Activated CD4-positive, alpha-beta T cell treated with anti-CD3 and anti-CD28 coated beads, Interleukin-2, amount 50 U/mL, for 24 hours (primary cell): ENCODE measurements around the gene CDH4.

Experiments used
- DNase-seq, 2 donors: peaks; one replicate each; pipeline ENCODE4 v3.0.0-alpha.2; 2020; ENCODE audit warnings: low read depth in 1 of 2, low spot score in 1 of 2

The CDH4 gene

GRCh38 chr20:61822396-61822795, 570.3 kb downstream of the CDH4 start:
- DNase-seq, result no peak

GRCh38 chr20:61823242-61823641, 571.2 kb downstream of the CDH4 start:
- DNase-seq, result no peak

- no peak for DNase-seq
Measured at GRCh38 chr20:61828891-61829290, 576.8 kb downstream of the CDH4 start.

GRCh38 chr20:61829526-61829925, 577.5 kb downstream of the CDH4 start:
- no peak for DNase-seq

- DNase-seq, result no peak
Measured at GRCh38 chr20:61830241-61830930, 578.3 kb downstream of the CDH4 start.

GRCh38 chr20:61830991-61831390, 578.9 kb downstream of the CDH4 start:
- no peak for DNase-seq

GRCh38 chr20:61832181-61832580, 580.1 kb downstream of the CDH4 start:
- DNase-seq, result no peak

GRCh38 chr20:61833807-61834610, 581.9 kb downstream of the CDH4 start:
- no peak for DNase-seq

- no peak for DNase-seq
Measured at GRCh38 chr20:61835301-61835700, 583.2 kb downstream of the CDH4 start.

GRCh38 chr20:61835791-61836350, 583.8 kb downstream of the CDH4 start:
- no peak for DNase-seq

- DNase-seq, result no peak
Measured at GRCh38 chr20:61837200-61837599, 585.1 kb downstream of the CDH4 start.

GRCh38 chr20:61839223-61839911, 587.3 kb downstream of the CDH4 start:
- DNase-seq, result no peak

- DNase-seq, result no peak
Measured at GRCh38 chr20:61839912-61840778, 588.1 kb downstream of the CDH4 start.

GRCh38 chr20:61840779-61841455, 588.9 kb downstream of the CDH4 start:
- DNase-seq, result no peak

GRCh38 chr20:61841551-61841950, 589.5 kb downstream of the CDH4 start:
- DNase-seq, result no peak

- DNase-seq, result no peak
Measured at GRCh38 chr20:61841966-61842365, 589.9 kb downstream of the CDH4 start.

- DNase-seq, result no peak
Measured at GRCh38 chr20:61844621-61845020, 592.6 kb downstream of the CDH4 start.

- DNase-seq, result no peak
Measured at GRCh38 chr20:61845233-61845671, 593.2 kb downstream of the CDH4 start.

- DNase-seq, result no peak
Measured at GRCh38 chr20:61846074-61846473, 594.0 kb downstream of the CDH4 start.
